GM18508 (cell line): Measurements from ENCODE around the gene FBN1.

Experiments used
- ATAC-seq: cut with Tn5 transposase; IDR thresholded peaks from one replicate; pipeline ENCODE4 v1.9.1; 2021; ENCODE audit warnings: moderate number of reproducible peaks; ENCODE audit not compliant: insufficient read depth, unreplicated experiment

FBN1 gene

GRCh38 chr15:48527517-48527916 lies 118.0 kb downstream of the FBN1 start:
- ATAC-seq = no peak

GRCh38 chr15:48522911-48523310 lies 122.6 kb downstream of the FBN1 start:
- no peak for ATAC-seq

- ATAC-seq = no peak
Observed at GRCh38 chr15:48522123-48522522, 123.4 kb downstream of the FBN1 start.

GRCh38 chr15:48520376-48521155 lies 124.9 kb downstream of the FBN1 start:
- no peak for ATAC-seq

- ATAC-seq = no peak
Observed at GRCh38 chr15:48516121-48516520, 129.4 kb downstream of the FBN1 start.

- no peak for ATAC-seq
Observed at GRCh38 chr15:48515500-48515899, 130.0 kb downstream of the FBN1 start.

GRCh38 chr15:48514103-48514816 lies 131.2 kb downstream of the FBN1 start:
- ATAC-seq = no peak

GRCh38 chr15:48510976-48511375 lies 134.5 kb downstream of the FBN1 start:
- ATAC-seq = no peak

GRCh38 chr15:48507416-48508065 lies 138.0 kb downstream of the FBN1 start:
- ATAC-seq = peak; percentile 85

GRCh38 chr15:48505067-48505466 lies 140.4 kb downstream of the FBN1 start:
- ATAC-seq = no peak

- ATAC-seq = no peak
Observed at GRCh38 chr15:48501208-48501607, 144.3 kb downstream of the FBN1 start.

- ATAC-seq = no peak
Observed at GRCh38 chr15:48500595-48500994, 144.9 kb downstream of the FBN1 start.

- no peak for ATAC-seq
Observed at GRCh38 chr15:48499978-48500377, 145.5 kb downstream of the FBN1 start.

- no peak for ATAC-seq
Observed at GRCh38 chr15:48498828-48499227, 146.7 kb downstream of the FBN1 start.

- no peak for ATAC-seq
Observed at GRCh38 chr15:48494631-48495030, 150.9 kb downstream of the FBN1 start.

GRCh38 chr15:48493763-48494225 lies 151.7 kb downstream of the FBN1 start:
- no peak for ATAC-seq

GRCh38 chr15:48493084-48493762 lies 152.3 kb downstream of the FBN1 start:
- no peak for ATAC-seq

- ATAC-seq = no peak
Observed at GRCh38 chr15:48486228-48486627, 159.3 kb downstream of the FBN1 start.

GRCh38 chr15:48481802-48482201 lies 163.7 kb downstream of the FBN1 start:
- no peak for ATAC-seq

- ATAC-seq = no peak
Observed at GRCh38 chr15:48479751-48480150, 165.8 kb downstream of the FBN1 start.

GRCh38 chr15:48478581-48478980 lies 166.9 kb downstream of the FBN1 start:
- ATAC-seq = no peak
